Heart right ventricle (tissue), 16 donors: ENCODE data around the gene NRXN3. TPM values are rescaled to one million over a fixed set of nuclear protein-coding genes. Genes with fewer than 3 reads are reported as not detected.
A peak's percentile ranks its signal among the peaks of the same experiment; 100 is the strongest.

Source experiments
- ATAC-seq, 8 donors: fragments of 200-7000 bp; cut with Tn5 transposase; one replicate each; pipeline ENCODE4 v1.9.1; 2020; ENCODE audit warnings: mild to moderate bottlenecking in 8 of 8, moderate library complexity in 8 of 8, moderate number of reproducible peaks in 1 of 8
- DNase-seq, 2 donors: peaks; one replicate each; pipeline ENCODE4 v3.0.0-alpha.2; 2020
- H3K27ac ChIP-seq, 10 donors: fragments of 200-600 bp; sonication (generic) in 2 of 10; one replicate each; pipeline versions ENCODE4 v1.5.0 to v1.8.0; 2020 to 2022; ENCODE audit warnings: mild to moderate bottlenecking in 3 of 10
- H3K27me3 ChIP-seq, 7 donors: fragments of 200-600 bp; one replicate each; pipeline ENCODE4 v1.8.0; 2021 to 2022; ENCODE audit warnings: mild to moderate bottlenecking in 2 of 7
- H3K36me3 ChIP-seq, 9 donors: fragments of 200-600 bp; sonication (generic) in 1 of 9; one replicate each; pipeline versions ENCODE4 v1.5.0 to v1.8.0; 2020 to 2022; ENCODE audit warnings: mild to moderate bottlenecking in 2 of 9
- H3K4me1 ChIP-seq, 9 donors: fragments of 200-600 bp; sonication (generic) in 1 of 9; one replicate each; pipeline versions ENCODE4 v1.5.0 to v1.8.0; 2020 to 2022; ENCODE audit warnings: mild to moderate bottlenecking in 4 of 9
- H3K4me3 ChIP-seq, 10 donors: fragments of 200-600 bp; sonication (generic) in 2 of 10; one replicate each; pipeline versions ENCODE4 v1.5.0 to v1.8.0; 2020 to 2022; ENCODE audit warnings: mild to moderate bottlenecking in 7 of 10, moderate library complexity in 2 of 10
- H3K9me3 ChIP-seq, 11 donors: fragments of 200-600 bp in 10 of 11; sonication (generic) in 2 of 11; one replicate each; pipeline versions ENCODE4 v1.5.0 to v1.8.0; 2013 to 2022; ENCODE audit warnings: mild to moderate bottlenecking in 2 of 11, control low read depth in 1 of 11, moderate library complexity in 1 of 11
- CTCF ChIP-seq, 9 donors: fragments of 200-600 bp; sonication (generic) in 2 of 9; IDR thresholded peaks; one replicate each; pipeline versions ENCODE4 v1.5.0 to v1.8.0; 2021 to 2022; ENCODE audit warnings: antibody characterized with exemption in 9 of 9, mild to moderate bottlenecking in 5 of 9, moderate library complexity in 1 of 9
- WGBS, 2 donors: extraction: QIAGEN DNeasy Blood & Tissue Kit; methylation state at CpG; one replicate each; pipeline ENCODE4 v1.1.7; 2013; ENCODE audit warnings: inconsistent platforms in 1 of 2; 5-methylcytosine and 5-hydroxymethylcytosine counted together
- intact Hi-C, 10 donors: fragments of 100-400 bp; cut with DNase I; formaldehyde crosslinking; loops; one replicate each; pipeline versions ENCODE4 v1.11.1 to v1.14.2; 2022
- polyA plus RNA-seq, 2 donors: library from polyadenylated mRNA; stranded (reverse); fragments of 200-250 nt; gene quantifications; one replicate each; pipeline ENCODE4 v1.2.3, GENCODE V29; 2013
- total RNA-seq, 10 donors: library from RNA; stranded (reverse); fragmentation: NEBNext Ultra II Directional in 3 of 10; extraction: Animal tissue kit (Norgen Biotek cat#: 25700) in 3 of 10; gene quantifications; one replicate each; pipeline versions ENCODE4 v1.2.1 to v1.2.4, GENCODE V29; 2021 to 2023
- donor health status: Arrhythmogenic right ventricular cardiomyopathy.
- donor health status: ischemic (EF 13 %, LVEDD 7.1; RV severe dilation, severe dysfunction).
- donor health status: healthy with polysubstance abuse.
- donor health status: DM: no; HTN: yes; CAD: no.
- donor health status: DM: no; HTN: no; CAD: no.
- donor health status: ischemic (EF 25% LVEDD 6.9; RV normal size, moderate dysfunction).
- donor health status: ischemic (EF 25% LVEDD 5.7; RV mildly dilated, moderate dysfunction).
- donor health status: healthy.
- donor health status: DM: yes; HTN: yes; CAD: no.
- donor health status: Ischemic cardiomyopathy.
- donor health status: ischemic (EF 35%, LVEDD 5.7; RV mildly dilated, moderate dysfunction).
- donor health status: nonischemic (EF 11% LVEDD 7.7; RV severe dilation, severe dysfunction).
- donor health status: DM: yes; HTN: yes; CAD: no.
- donor health status: PGD.
- donor health status: ischemic (EF 29% LVEDD 5.4; RV normal size, mild dysfunction).
- donor health status: nonischemic (EF 23%, LVEDD 6.1; RV moderate dilation, normal function).

The NRXN3 gene
- total and polyA plus RNA-seq, 12 donors = 0.23 to 1.8 (median 0.87) TPM

- intact Hi-C loops = no loop called here
- ATAC-seq = no peak
- WGBS, 2 donors = 75 to 91% methylated on average over 3 of the region's 3 CpGs
- H3K9me3 ChIP-seq = no peaks in the 10 kb centered on the region
- H3K36me3 ChIP-seq = no peaks in the 10 kb centered on the region
- no peaks in the 10 kb centered on the region for H3K27me3 ChIP-seq
- no peak for TF ChIP-seq CTCF (IDR thresholded peaks at IDR 0.05)
- H3K4me3 ChIP-seq = no peak overlapping the region
- DNase-seq = no peak
- H3K4me1 ChIP-seq = no peaks in the 10 kb centered on the region
- H3K27ac ChIP-seq = no peak overlapping the region
Measured at GRCh38 chr14:78417532-78417931, 247.4 kb downstream of the NRXN3 start.

DNA sequence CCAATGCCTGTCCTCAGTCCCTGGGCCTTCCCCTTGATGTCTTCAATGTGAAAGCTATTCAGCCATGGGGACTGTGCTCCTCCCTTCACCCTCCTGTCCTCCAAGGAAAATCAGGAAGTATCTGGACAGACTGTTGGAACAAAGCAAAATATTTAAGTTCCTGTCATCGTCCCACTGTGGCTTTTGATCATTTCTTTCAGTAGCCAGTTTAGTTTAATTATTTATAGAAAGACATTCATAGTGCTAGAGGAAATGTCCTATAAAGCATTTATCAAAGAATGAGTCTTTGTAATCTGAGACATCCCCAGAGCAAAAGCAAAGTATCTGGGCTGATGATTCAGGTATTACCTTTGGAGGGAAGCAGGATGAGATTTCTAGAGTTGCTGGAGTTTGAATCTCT lies 254.1 kb downstream of the NRXN3 start:
- TF ChIP-seq CTCF (IDR thresholded peaks at IDR 0.05) = no peak
- H3K4me3 ChIP-seq = no peak overlapping the region
- intact Hi-C loops = no loop called here
- DNase-seq (no peak), ATAC-seq (no peak)
- H3K36me3 ChIP-seq = no peaks in the 10 kb centered on the region
- H3K27ac ChIP-seq = no peak overlapping the region
- 51 to 64% methylated on average over 1 of the region's 1 CpG for WGBS, 2 donors
- peaks cover 0 to 4% (median 0%) of the 10 kb centered on the region in 9 donors for H3K4me1 ChIP-seq
- H3K27me3 ChIP-seq = peaks cover 0 to 6% (median 0%) of the 10 kb centered on the region in 7 donors
- H3K9me3 ChIP-seq = no peaks in the 10 kb centered on the region

DNA sequence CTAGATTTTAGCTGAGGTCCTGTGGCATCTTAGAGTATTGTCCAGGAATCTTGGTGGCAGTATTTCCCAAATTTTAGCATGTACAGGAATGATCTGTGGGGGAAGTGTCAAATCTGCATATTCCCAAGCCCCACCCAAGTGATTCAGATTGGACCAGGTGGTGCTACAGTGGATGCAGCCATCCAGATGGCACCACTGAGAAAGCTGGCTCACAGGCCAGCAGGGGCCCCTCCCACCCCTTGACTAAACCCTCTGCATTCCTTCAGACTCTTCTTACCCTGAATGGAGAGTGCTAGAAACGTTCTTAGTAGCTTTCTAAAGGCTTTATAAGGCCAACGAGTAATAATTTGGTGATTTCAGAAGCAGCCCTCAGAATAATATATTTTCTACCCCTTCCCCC lies 255.2 kb downstream of the NRXN3 start:
- ATAC-seq = no peak
- DNase-seq = no peak
- Histone ChIP-seq H3K36me3 (no peaks in the 10 kb centered on the region), H3K4me1 (peaks cover 0 to 4% (median 0%) of the 10 kb centered on the region in 9 donors), H3K27ac (no peak overlapping the region), H3K9me3 (no peaks in the 10 kb centered on the region), H3K4me3 (no peak overlapping the region), H3K27me3 (peaks cover 0 to 6% (median 0%) of the 10 kb centered on the region in 7 donors)
- no peak for TF ChIP-seq CTCF (IDR thresholded peaks at IDR 0.05)
- intact Hi-C loops = loop anchor here in 1 of 10 donors (5.0 kb wide), 1 partner anchor 1252 kb away; no protein-coding TSS in a partner anchor
- 30 to 38% methylated on average over 2 of the region's 2 CpGs for WGBS, 2 donors

GRCh38 chr14:78425782-78426181 lies 255.6 kb downstream of the NRXN3 start:
- Histone ChIP-seq H3K27ac (no peak overlapping the region), H3K36me3 (no peaks in the 10 kb centered on the region), H3K9me3 (no peaks in the 10 kb centered on the region), H3K4me1 (peaks cover 0 to 4% (median 0%) of the 10 kb centered on the region in 9 donors), H3K27me3 (peaks cover 0 to 6% (median 0%) of the 10 kb centered on the region in 7 donors), H3K4me3 (no peak overlapping the region)
- 53 to 60% methylated on average over 4 of the region's 4 CpGs for WGBS, 2 donors
- peak in 1 of 2 donors; percentile 7 for DNase-seq
- peak in 1 of 8 donors; percentile 62 for ATAC-seq
- intact Hi-C loops = loop anchor here in 1 of 10 donors (5.0 kb wide), 1 partner anchor 1252 kb away; no protein-coding TSS in a partner anchor
- no peak for TF ChIP-seq CTCF (IDR thresholded peaks at IDR 0.05)
